GM19043 (cell line): ENCODE data around the gene PTPRF.

Source experiments
- ATAC-seq: cut with Tn5 transposase; IDR thresholded peaks from one replicate; pipeline ENCODE4 v1.9.1; 2021; ENCODE audit warnings: low read depth; ENCODE audit not compliant: unreplicated experiment

PTPRF gene

GRCh38 chr1:43598622-43599021 lies 67.9 kb downstream of the PTPRF start:
- no peak for ATAC-seq

- ATAC-seq = no peak
These were observed 69.6 kb downstream of the PTPRF start for GRCh38 chr1:43600033-43601020.

- ATAC-seq = no peak
These were observed 72.3 kb downstream of the PTPRF start for GRCh38 chr1:43602990-43603389.

- no peak for ATAC-seq
These were observed 73.5 kb downstream of the PTPRF start for GRCh38 chr1:43604192-43604591.

- no peak for ATAC-seq
These were observed 74.5 kb downstream of the PTPRF start for GRCh38 chr1:43605157-43605556.

GRCh38 chr1:43605766-43606165 lies 75.1 kb downstream of the PTPRF start:
- ATAC-seq = no peak

GRCh38 chr1:43606624-43607023 lies 75.9 kb downstream of the PTPRF start:
- no peak for ATAC-seq

- ATAC-seq = no peak
These were observed 78.1 kb downstream of the PTPRF start for GRCh38 chr1:43608827-43609226.

GRCh38 chr1:43610339-43610738 lies 79.7 kb downstream of the PTPRF start:
- ATAC-seq = no peak

- ATAC-seq = no peak
These were observed 81.3 kb downstream of the PTPRF start for GRCh38 chr1:43611950-43612349.

GRCh38 chr1:43612406-43612805 lies 81.7 kb downstream of the PTPRF start:
- ATAC-seq = no peak

- no peak for ATAC-seq
These were observed 82.6 kb downstream of the PTPRF start for GRCh38 chr1:43613075-43613942.

GRCh38 chr1:43614211-43614610 lies 83.5 kb downstream of the PTPRF start:
- ATAC-seq = no peak

- no peak for ATAC-seq
These were observed 84.2 kb downstream of the PTPRF start for GRCh38 chr1:43614891-43615290.

GRCh38 chr1:43616383-43616782 lies 85.7 kb downstream of the PTPRF start:
- ATAC-seq = no peak

GRCh38 chr1:43617011-43617410 lies 86.3 kb downstream of the PTPRF start:
- no peak for ATAC-seq

- ATAC-seq = no peak
These were observed 87.0 kb downstream of the PTPRF start for GRCh38 chr1:43617668-43618067.

- ATAC-seq = no peak
These were observed 88.0 kb downstream of the PTPRF start for GRCh38 chr1:43618521-43619313.

- no peak for ATAC-seq
These were observed 88.7 kb downstream of the PTPRF start for GRCh38 chr1:43619314-43619790.
